Karpas-422 (cell line): ENCODE measurements around the gene NUP98. TPM values are rescaled to one million over a fixed set of nuclear protein-coding genes. Genes with fewer than 3 reads are reported as not detected.
"Not testable (repeated sequence)": the region's sequence is repeated elsewhere in the genome, so short reads cannot be mapped to it uniquely, and the experiment has no call there.

ENCODE experiments used
- DNase-seq: peaks from one replicate; pipeline ENCODE4 v3.0.0-alpha.2; 2015
- H2AFZ ChIP-seq: fragments of 200-600 bp; sonication (generic); 2 replicates; pipeline ENCODE4 v1.6.1; 2014; ENCODE audit warnings: antibody characterized with exemption, low read length, mixed read lengths
- H3K27ac ChIP-seq: fragments of 200-600 bp; sonication (generic); 2 replicates; pipeline ENCODE4 v1.5.1; 2014; ENCODE audit warnings: mild to moderate bottlenecking, low read length, moderate library complexity
- H3K27me3 ChIP-seq: fragments of 200-600 bp; sonication (generic); 2 replicates; pipeline ENCODE4 v1.6.1; 2014; ENCODE audit warnings: low read length, mixed read lengths
- H3K36me3 ChIP-seq: fragments of 200-600 bp; sonication (generic); 2 replicates; pipeline ENCODE4 v1.6.1; 2014; ENCODE audit warnings: low read length, mixed read lengths; ENCODE audit not compliant: insufficient read depth
- H3K4me1 ChIP-seq: fragments of 200-600 bp; sonication (generic); 2 replicates; pipeline ENCODE4 v1.6.1; 2014; ENCODE audit warnings: mild to moderate bottlenecking, low read length, mixed read lengths
- H3K4me2 ChIP-seq: fragments of 200-600 bp; sonication (generic); 2 replicates; pipeline ENCODE4 v1.6.1; 2014; ENCODE audit warnings: low read length, low read depth, mild to moderate bottlenecking; ENCODE audit not compliant: poor library complexity, severe bottlenecking
- H3K4me3 ChIP-seq: fragments of 200-600 bp; sonication (generic); 2 replicates; pipeline ENCODE4 v1.5.1; 2014; ENCODE audit warnings: mild to moderate bottlenecking, antibody characterized with exemption, low read length, mixed read lengths
- H3K79me2 ChIP-seq: fragments of 200-600 bp; sonication (generic); 2 replicates; pipeline ENCODE4 v1.6.1; 2014; ENCODE audit warnings: mild to moderate bottlenecking, low read length, mixed read lengths
- H3K9ac ChIP-seq: fragments of 200-600 bp; sonication (generic); 2 replicates; pipeline ENCODE4 v1.6.0; 2014; ENCODE audit warnings: low read length
- H3K9me2 ChIP-seq: fragments of 200-600 bp; sonication (generic), shearing (Covaris generic); replicated peaks from 2 replicates; pipeline ENCODE4 v1.6.0; 2014; ENCODE audit warnings: mild to moderate bottlenecking, low read length, moderate library complexity; ENCODE audit not compliant: insufficient read depth
- H3K9me3 ChIP-seq: fragments of 300-700, 200-600 bp; sonication (generic); 2 replicates; pipeline ENCODE4 v1.6.1; 2014; ENCODE audit warnings: low read length, mixed read lengths
- H4K20me1 ChIP-seq: fragments of 200-600 bp; sonication (generic); 2 replicates; pipeline ENCODE4 v1.6.1; 2014; ENCODE audit warnings: mild to moderate bottlenecking, antibody characterized with exemption, low read length, low read depth; ENCODE audit not compliant: insufficient read depth
- total RNA-seq: library from RNA; depleted of rRNA; stranded (reverse); fragments of >200 nt; shearing (Covaris generic); gene quantifications from 2 replicates; pipeline ENCODE4 v1.2.3, GENCODE V29; 2014; ENCODE audit warnings: low replicate concordance

Gene NUP98
- total RNA-seq, 1 experiment from 2014 or later, result 124 TPM

GRCh38 chr11:3799873-3800272, 2.5 kb upstream of the NUP98 start:
- no peaks in the 10 kb centered on the region for H3K9me2 ChIP-seq
- no peaks in the 10 kb centered on the region for H3K9me3 ChIP-seq
- peaks cover 21% of the 10 kb centered on the region for H4K20me1 ChIP-seq
- peaks cover 10% of the 10 kb centered on the region; the same call in 1 of the 2 replicates for H3K36me3 ChIP-seq
- no peak overlapping the region for H3K9ac ChIP-seq
- no peaks in the 10 kb centered on the region for H3K27me3 ChIP-seq
- H3K4me3 ChIP-seq, result no peak overlapping the region
- H3K4me1 ChIP-seq, result peaks cover 32% of the 10 kb centered on the region
- H3K4me2 ChIP-seq, result no peak overlapping the region
- DNase-seq, result no peak
- H3K27ac ChIP-seq, result no peak overlapping the region
- no peak overlapping the region for H2AFZ ChIP-seq
- peaks cover 24% of the 10 kb centered on the region for H3K79me2 ChIP-seq

GRCh38 chr11:3799143-3799542, 1.8 kb upstream of the NUP98 start:
- peaks cover 26% of the 10 kb centered on the region for H4K20me1 ChIP-seq
- H2AFZ ChIP-seq, result no peak overlapping the region
- peaks cover 32% of the 10 kb centered on the region for H3K4me1 ChIP-seq
- H3K9me2 ChIP-seq, result no peaks in the 10 kb centered on the region
- H3K4me2 ChIP-seq, result peak overlapping the region; percentile 83
- peaks cover 31% of the 10 kb centered on the region for H3K79me2 ChIP-seq
- H3K27me3 ChIP-seq, result no peaks in the 10 kb centered on the region
- peak overlapping the region; percentile 72; the same call in 1 of the 2 replicates for H3K4me3 ChIP-seq
- H3K9ac ChIP-seq, result peak overlapping the region; percentile 84; the same call in 1 of the 2 replicates
- no peaks in the 10 kb centered on the region for H3K9me3 ChIP-seq
- peaks cover 16% of the 10 kb centered on the region for H3K36me3 ChIP-seq
- DNase-seq, result no peak
- no peak overlapping the region for H3K27ac ChIP-seq

GRCh38 chr11:3796801-3797328, 489 bp downstream of the NUP98 start:
- Histone ChIP-seq H4K20me1 (peaks cover 43% of the 10 kb centered on the region), H3K27me3 (no peaks in the 10 kb centered on the region), H3K9ac (peak overlapping the region; percentile 93), H3K9me3 (no peaks in the 10 kb centered on the region), H3K27ac (peak overlapping the region; percentile 52; the same call in 1 of the 2 replicates), H3K79me2 (peaks cover 54% of the 10 kb centered on the region), H3K36me3 (peaks cover 32% of the 10 kb centered on the region), H2AFZ (no peak overlapping the region), H3K4me1 (peaks cover 32% of the 10 kb centered on the region), H3K4me3 (peak overlapping the region; percentile 92), H3K4me2 (peak overlapping the region; percentile 79), H3K9me2 (no peaks in the 10 kb centered on the region)
- DNase-seq, result peak; percentile 57

- DNase-seq, result no peak
- H3K27ac ChIP-seq, result peak overlapping the region; percentile 52; the same call in 1 of the 2 replicates
- peak overlapping the region; percentile 93 for H3K9ac ChIP-seq
- H3K36me3 ChIP-seq, result peaks cover 32% of the 10 kb centered on the region
- peaks cover 59% of the 10 kb centered on the region for H3K79me2 ChIP-seq
- peak overlapping the region; percentile 79 for H3K4me2 ChIP-seq
- H3K9me2 ChIP-seq, result no peaks in the 10 kb centered on the region
- H4K20me1 ChIP-seq, result peaks cover 43% of the 10 kb centered on the region
- H3K4me1 ChIP-seq, result peaks cover 32% of the 10 kb centered on the region
- H3K27me3 ChIP-seq, result no peaks in the 10 kb centered on the region
- H2AFZ ChIP-seq, result no peak overlapping the region
- H3K4me3 ChIP-seq, result peak overlapping the region; percentile 92
- no peaks in the 10 kb centered on the region for H3K9me3 ChIP-seq
Measured at GRCh38 chr11:3796346-3796745, 1.0 kb downstream of the NUP98 start.

GRCh38 chr11:3796002-3796311, 1.4 kb downstream of the NUP98 start:
- no peak for DNase-seq
- H3K9me3 ChIP-seq, result no peaks in the 10 kb centered on the region
- H3K4me3 ChIP-seq, result peak overlapping the region; percentile 92
- H3K4me1 ChIP-seq, result peaks cover 32% of the 10 kb centered on the region
- no peak overlapping the region for H3K27ac ChIP-seq
- peak overlapping the region; percentile 93 for H3K9ac ChIP-seq
- peak overlapping the region; percentile 79 for H3K4me2 ChIP-seq
- peaks cover 43% of the 10 kb centered on the region for H4K20me1 ChIP-seq
- no peaks in the 10 kb centered on the region for H3K27me3 ChIP-seq
- H3K36me3 ChIP-seq, result peaks cover 32% of the 10 kb centered on the region
- no peaks in the 10 kb centered on the region for H3K9me2 ChIP-seq
- H2AFZ ChIP-seq, result no peak overlapping the region
- peaks cover 63% of the 10 kb centered on the region for H3K79me2 ChIP-seq

GRCh38 chr11:3795131-3796001, 2.0 kb downstream of the NUP98 start:
- Histone ChIP-seq H3K36me3 (peaks cover 35% of the 10 kb centered on the region), H3K9me3 (no peaks in the 10 kb centered on the region), H3K27ac (no peak overlapping the region), H3K4me2 (peak overlapping the region; percentile 79), H3K27me3 (no peaks in the 10 kb centered on the region), H4K20me1 (peaks cover 48% of the 10 kb centered on the region), H3K4me3 (peak overlapping the region; percentile 92), H3K79me2 (peaks cover 69% of the 10 kb centered on the region), H3K9ac (peak overlapping the region; percentile 93), H2AFZ (no peak overlapping the region), H3K4me1 (peaks cover 32% of the 10 kb centered on the region), H3K9me2 (no peaks in the 10 kb centered on the region)
- no peak for DNase-seq

GRCh38 chr11:3794387-3794786, 3.0 kb downstream of the NUP98 start:
- H3K9me3 ChIP-seq, H3K4me3 ChIP-seq, H3K27me3 ChIP-seq, H3K27ac ChIP-seq, H2AFZ ChIP-seq, H3K9me2 ChIP-seq, H3K4me2 ChIP-seq, DNase-seq, H3K9ac ChIP-seq: not testable (repeated sequence)
- H3K4me1 ChIP-seq, result peaks cover 30% of the 10 kb centered on the region
- peaks cover 54% of the 10 kb centered on the region for H4K20me1 ChIP-seq
- peaks cover 79% of the 10 kb centered on the region for H3K79me2 ChIP-seq
- peaks cover 35% of the 10 kb centered on the region for H3K36me3 ChIP-seq

GRCh38 chr11:3786781-3787428, 10.4 kb downstream of the NUP98 start:
- Histone ChIP-seq H3K4me2 (no peak overlapping the region), H3K27me3 (no peaks in the 10 kb centered on the region), H3K36me3 (peaks cover 7% of the 10 kb centered on the region; the same call in 1 of the 2 replicates), H3K27ac (no peak overlapping the region), H3K9me2 (no peaks in the 10 kb centered on the region), H3K79me2 (peaks cover 100% of the 10 kb centered on the region), H3K4me3 (no peak overlapping the region), H3K9me3 (no peaks in the 10 kb centered on the region), H4K20me1 (peaks cover 42% of the 10 kb centered on the region), H3K9ac (no peak overlapping the region), H3K4me1 (no peaks in the 10 kb centered on the region), H2AFZ (no peak overlapping the region)
- DNase-seq, result no peak
